Endothelial cell of umbilical vein (primary cell): ENCODE data around the gene WDFY2. TPM values are rescaled to one million over a fixed set of nuclear protein-coding genes. Genes with fewer than 3 reads are reported as not detected.

Experiments
- BruUV-seq: library from RNA; stranded (reverse); fragments of 400-500 nt; replicated peaks from 2 replicates; lab custom pipeline; 2021; lab: Mats Ljungman, UMichigan
- CTCF ChIA-PET: fragments of 300-600, 350-600 bp; sonication (Branson Sonifier 250); formaldehyde crosslinking; loops from one replicate; lab custom pipeline; 2021; ENCODE audit warnings: antibody characterized with exemption, inconsistent platforms; lab: Charles Lee
- POLR2A ChIA-PET: fragments of 300-600, 350-600 bp; sonication (Branson Sonifier 250); formaldehyde crosslinking; loops from one replicate; lab custom pipeline; 2021; ENCODE audit warnings: antibody characterized with exemption, inconsistent platforms; lab: Charles Lee
- DNase-seq: peaks from one replicate; pipeline ENCODE4 v3.0.0-alpha.2; 2011; ENCODE audit warnings: low read depth, low spot score
- FAIRE-seq: peaks from 2 replicates; lab custom pipeline; 2011; peaks lifted over from hg19 to GRCh38; lab: Jason Lieb, UNC
- H2AFZ ChIP-seq: 2 replicates; pipeline ENCODE4 v1.6.0; 2012; ENCODE audit warnings: low read depth, low read length, control low read depth, inconsistent platforms
- H3K27ac ChIP-seq: 2 replicates; pipeline ENCODE4 v1.5.1; 2011; ENCODE audit warnings: low read depth, mild to moderate bottlenecking, control low read depth, low read length, moderate library complexity; ENCODE audit not compliant: insufficient read depth
- H3K27me3 ChIP-seq, 2 experiments: 2 replicates each; pipeline versions ENCODE4 v1.6.0 to v1.6.1; 2011; ENCODE audit warnings: low read length in 2 of 2, mixed read lengths in 1 of 2; ENCODE audit not compliant: control insufficient read depth in 2 of 2, insufficient read depth in 2 of 2
- H3K36me3 ChIP-seq, 2 experiments: 2 replicates in 1 of 2; 3 replicates in 1 of 2; pipeline ENCODE4 v1.5.1; 2011; ENCODE audit warnings: low read length in 2 of 2, mild to moderate bottlenecking in 1 of 2, moderate library complexity in 1 of 2; ENCODE audit not compliant: control insufficient read depth in 2 of 2, insufficient read depth in 2 of 2; ENCODE audit errors: extremely low read depth in 1 of 2
- H3K4me1 ChIP-seq: 3 replicates; pipeline ENCODE4 v1.5.1; 2011; ENCODE audit warnings: mild to moderate bottlenecking, low read length; ENCODE audit not compliant: control insufficient read depth, insufficient read depth; ENCODE audit errors: extremely low read depth
- H3K4me2 ChIP-seq: 2 replicates; pipeline ENCODE4 v1.6.1; 2011; ENCODE audit warnings: low read length, control low read depth, mixed read lengths; ENCODE audit not compliant: insufficient read depth
- H3K4me3 ChIP-seq, 3 experiments: fragments of 200-600 bp in 1 of 3; sonication (generic), shearing (Covaris generic) in 1 of 3; replicated peaks in 1 of 3; 2 replicates each; pipeline ENCODE4 v1.5.1; 2011 to 2016; ENCODE audit warnings: control low read depth in 3 of 3, low read length in 3 of 3, mild to moderate bottlenecking in 2 of 3, inconsistent platforms in 1 of 3, low read depth in 1 of 3, moderate library complexity in 1 of 3; ENCODE audit not compliant: insufficient read depth in 1 of 3
- H3K79me2 ChIP-seq: 2 replicates; pipeline ENCODE4 v1.6.0; 2012; ENCODE audit warnings: low read length, inconsistent platforms; ENCODE audit not compliant: control insufficient read depth, insufficient read depth
- H3K9ac ChIP-seq: replicated peaks from 2 replicates; pipeline ENCODE3; 2011; ENCODE audit warnings: low read length, control low read depth; ENCODE audit not compliant: insufficient read depth; ENCODE audit errors: extremely low read depth
- H3K9me1 ChIP-seq: replicated peaks from 3 replicates; pipeline ENCODE4 v1.6.0; 2011; ENCODE audit warnings: mild to moderate bottlenecking, low read length; ENCODE audit not compliant: control insufficient read depth, insufficient read depth; ENCODE audit errors: extremely low read depth
- H3K9me3 ChIP-seq: replicated peaks from 2 replicates; pipeline ENCODE4 v1.5.1; 2012; ENCODE audit warnings: low read length, inconsistent platforms; ENCODE audit not compliant: control insufficient read depth, insufficient read depth
- H4K20me1 ChIP-seq: replicated peaks from 2 replicates; pipeline ENCODE3; 2011; ENCODE audit warnings: mild to moderate bottlenecking, low read length; ENCODE audit not compliant: control insufficient read depth, insufficient read depth; ENCODE audit errors: extremely low read depth
- EZH2 ChIP-seq: IDR thresholded peaks from 2 replicates; pipeline ENCODE4 v1.6.1; 2012; ENCODE audit warnings: borderline replicate concordance, low read depth, mild to moderate bottlenecking, moderate library complexity, low read length, inconsistent platforms; ENCODE audit not compliant: severe bottlenecking
- FOS ChIP-seq: IDR thresholded peaks from 2 replicates; pipeline ENCODE4 v1.6.1; 2011; ENCODE audit warnings: mild to moderate bottlenecking, low read length, moderate library complexity, borderline replicate concordance; ENCODE audit not compliant: insufficient read depth
- POLR2A ChIP-seq: IDR thresholded peaks from 2 replicates; pipeline ENCODE4 v1.6.1; 2012; ENCODE audit warnings: low read depth, mild to moderate bottlenecking, control low read depth, low read length
- POLR2AphosphoS5 ChIP-seq: IDR thresholded peaks from 2 replicates; pipeline ENCODE4 v1.6.1; 2012; ENCODE audit warnings: low read depth, mild to moderate bottlenecking, control low read depth, low read length, moderate library complexity; ENCODE audit not compliant: insufficient read depth
- dilution Hi-C: fragments of 300-500 bp; cut with MboI; formaldehyde crosslinking; loops from one replicate; pipeline ENCODE4 v1.15.0; 2019; ENCODE audit warnings: low sequenced_read_pairs; ENCODE audit not compliant: extremely low pct_ligation_motif_present
- intact Hi-C: fragments of 100-400 bp; cut with micrococcal nuclease; formaldehyde crosslinking; loops from one replicate; pipeline ENCODE4 v1.10.0; 2022
- polyA plus RNA-seq, 4 experiments: library from polyadenylated mRNA; depleted of rRNA in 3 of 4; stranded (reverse) in 3 of 4; unstranded in 1 of 4; fragments of >200 nt; gene quantifications; 2 replicates each; pipeline versions ENCODE4 v1.2.1 to v1.2.3, GENCODE V29; 2011 to 2012; ENCODE audit warnings: missing spikeins in 1 of 4
- total RNA-seq: library from RNA; stranded (reverse); gene quantifications from 2 replicates; pipeline ENCODE4 v1.2.3, GENCODE V29; 2021
- TF ChIP-seq, protein P1 (sequence below): IDR thresholded peaks from 2 replicates; pipeline ENCODE4 v1.6.1; 2011; ENCODE audit not compliant: insufficient read depth, insufficient read length

The WDFY2 gene
- total and polyA plus RNA-seq, 2 donors (not counting 3 experiments of a cell fraction or from before 2014, with no cell fraction given), result 2.1 to 5.5 TPM

- H3K9me3 ChIP-seq, result no peaks in the 10 kb centered on the region
- peaks cover 11% of the 10 kb centered on the region for H3K4me1 ChIP-seq
- no peak overlapping the region for H2AFZ ChIP-seq
- H3K9ac ChIP-seq, result no peak overlapping the region
- FAIRE-seq, result no peak
- no peak overlapping the region for H3K4me2 ChIP-seq
- no peaks in the 10 kb centered on the region for H4K20me1 ChIP-seq
- no peak overlapping the region for H3K4me3 ChIP-seq
- TF ChIP-seq EZH2, result no peak
- TF ChIP-seq FOS, result no peak
- BruUV-seq, result no TSS peak
- no peaks in the 10 kb centered on the region for H3K27me3 ChIP-seq
- dilution Hi-C loops, result no loop called here
- no peaks in the 10 kb centered on the region for H3K36me3 ChIP-seq
- ChIA-PET CTCF (interaction anchor here (0.8 to 1.6 kb wide), 2 partner anchors 18 to 175 kb away, joined by 3 read pairs; no protein-coding TSS in a partner anchor), POLR2A (no interaction called here)
- H3K79me2 ChIP-seq, result no peaks in the 10 kb centered on the region
- intact Hi-C loops, result loop anchor here (10.0 kb wide), 1 partner anchor 176 kb away; the partner anchor contains the start of gene WDFY2
- H3K27ac ChIP-seq, result no peak overlapping the region
- DNase-seq, result no peak
- H3K9me1 ChIP-seq, result no peaks in the 10 kb centered on the region
These were observed 176.3 kb downstream of the WDFY2 start for GRCh38 chr13:51760592-51760991.

DNA sequence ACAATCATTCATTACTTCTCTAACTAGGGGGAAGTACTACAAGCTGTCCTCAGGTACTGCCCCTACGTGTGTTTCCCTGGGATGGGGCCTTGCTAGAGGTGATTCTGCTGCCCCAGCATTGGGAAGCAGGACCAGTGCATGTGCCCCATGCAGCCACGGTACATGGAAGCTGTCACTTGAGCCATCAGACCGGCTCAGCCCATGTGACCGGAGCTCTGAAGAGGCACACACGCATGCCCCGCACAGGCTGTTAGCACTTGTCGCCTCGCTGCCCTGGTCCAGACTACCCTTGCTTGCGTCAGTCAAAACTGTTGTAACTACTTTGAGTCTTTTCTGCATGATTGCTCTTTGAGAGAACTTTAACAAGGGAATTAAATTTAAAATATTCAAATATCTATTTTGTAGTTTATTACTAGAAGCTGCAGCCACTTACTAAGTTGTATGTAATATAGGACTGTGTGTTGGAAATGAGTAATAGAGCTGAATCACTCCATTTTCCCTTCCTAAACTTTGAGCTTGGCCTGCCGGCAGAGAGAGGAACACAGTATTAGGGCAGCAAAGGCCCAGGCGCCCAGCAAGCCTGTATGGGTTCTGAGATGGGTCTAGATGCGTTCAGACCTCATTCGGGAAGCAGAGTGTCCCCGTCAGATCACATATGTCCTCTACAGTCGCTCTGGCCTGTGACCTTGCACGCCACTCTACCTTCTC is 177.5 kb downstream of the WDFY2 start:
- H3K36me3 ChIP-seq, result no peaks in the 10 kb centered on the region
- no peaks in the 10 kb centered on the region for H4K20me1 ChIP-seq
- H3K4me2 ChIP-seq, result no peak overlapping the region
- H3K4me3 ChIP-seq, result no peak overlapping the region
- H3K79me2 ChIP-seq, result no peaks in the 10 kb centered on the region
- TF ChIP-seq EZH2 (no peak), POLR2AphosphoS5 (no peak), FOS (peak; percentile 28), POLR2A (no peak)
- TF ChIP-seq, protein P1, sequence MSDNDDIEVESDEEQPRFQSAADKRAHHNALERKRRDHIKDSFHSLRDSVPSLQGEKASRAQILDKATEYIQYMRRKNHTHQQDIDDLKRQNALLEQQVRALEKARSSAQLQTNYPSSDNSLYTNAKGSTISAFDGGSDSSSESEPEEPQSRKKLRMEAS, result no peak
- ChIA-PET POLR2A (no interaction called here), CTCF (interaction anchor here (0.9 to 1.6 kb wide), 2 partner anchors 47 to 177 kb away, joined by 3 read pairs; no protein-coding TSS in a partner anchor)
- no peak overlapping the region for H3K27ac ChIP-seq
- no peak overlapping the region for H2AFZ ChIP-seq
- no peaks in the 10 kb centered on the region for H3K9me1 ChIP-seq
- dilution Hi-C loops (no loop called here), intact Hi-C loops (loop anchor here (10.0 kb wide), 1 partner anchor 177 kb away; the partner anchor contains the start of gene WDFY2)
- DNase-seq (no peak), FAIRE-seq (no peak)
- no peaks in the 10 kb centered on the region for H3K27me3 ChIP-seq
- H3K9me3 ChIP-seq, result no peaks in the 10 kb centered on the region
- BruUV-seq, result no TSS peak
- no peak overlapping the region for H3K9ac ChIP-seq
- H3K4me1 ChIP-seq, result peaks cover 11% of the 10 kb centered on the region
